RWPE2 (cell line): ENCODE results near the gene TAF9B.

Experiments
- ATAC-seq: fragments of 200-7000 bp; cut with Tn5 transposase; 3 replicates; pipeline ENCODE4 v1.9.1; 2021; ENCODE audit warnings: low read depth
- DNase-seq: peaks from one replicate; pipeline ENCODE4 v3.0.0-alpha.2; 2020; ENCODE audit warnings: low spot score
- H3K27ac ChIP-seq: fragments of 450-650 bp; 2 replicates; pipeline ENCODE4 v1.5.1; 2017; ENCODE audit warnings: mild to moderate bottlenecking; ENCODE audit not compliant: poor library complexity, severe bottlenecking
- H3K27me3 ChIP-seq: fragments of 250-450 bp; sonication (Bioruptor Pico); 2 replicates; pipeline ENCODE4 v1.5.1; 2021; ENCODE audit warnings: mild to moderate bottlenecking, moderate library complexity; ENCODE audit not compliant: insufficient read depth, poor library complexity, severe bottlenecking
- H3K36me3 ChIP-seq: fragments of 250-450 bp; sonication (Bioruptor Pico); 2 replicates; pipeline ENCODE4 v1.5.1; 2020; ENCODE audit warnings: low read depth, mild to moderate bottlenecking, moderate library complexity
- H3K4me1 ChIP-seq: fragments of 250-450 bp; sonication (Bioruptor Pico); 2 replicates; pipeline ENCODE4 v1.5.1; 2021; ENCODE audit warnings: mild to moderate bottlenecking, moderate library complexity; ENCODE audit not compliant: insufficient read depth, poor library complexity, severe bottlenecking
- H3K4me3 ChIP-seq: fragments of 250-450 bp; sonication (Bioruptor Pico); 2 replicates; pipeline ENCODE4 v1.5.1; 2021; ENCODE audit warnings: mild to moderate bottlenecking, moderate library complexity; ENCODE audit not compliant: severe bottlenecking
- H3K9me3 ChIP-seq: fragments of 250-450 bp; sonication (Bioruptor Pico); 2 replicates; pipeline ENCODE4 v1.5.1; 2021; ENCODE audit warnings: mild to moderate bottlenecking, moderate library complexity; ENCODE audit not compliant: severe bottlenecking
- TF ChIP-seq, protein P1 (sequence below): fragments of 450-650 bp; IDR thresholded peaks from one replicate; pipeline ENCODE4 v1.5.1; 2017; ENCODE audit warnings: mild to moderate bottlenecking, moderate library complexity; ENCODE audit not compliant: poor library complexity, severe bottlenecking

Gene TAF9B

DNA sequence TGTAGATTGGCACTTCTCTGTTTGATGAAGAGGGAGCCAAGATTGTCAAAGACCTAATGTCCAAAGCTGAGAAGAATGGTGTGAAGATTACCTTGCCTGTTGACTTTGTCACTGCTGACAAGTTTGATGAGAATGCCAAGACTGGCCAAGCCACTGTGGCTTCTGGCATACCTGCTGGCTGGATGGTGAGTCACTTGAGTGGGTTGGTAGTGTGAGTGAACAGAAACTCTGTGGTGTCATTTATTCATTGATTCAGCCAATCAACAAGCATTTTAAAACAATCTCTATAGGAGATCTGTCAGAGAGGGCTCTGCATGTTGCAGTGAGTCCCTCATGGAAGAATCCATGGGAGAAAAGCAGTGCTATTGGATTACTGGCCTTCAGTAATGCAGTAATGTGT is 16.3 kb downstream of the TAF9B start:
- DNase-seq, result no peak
- peak; percentile 55 for ATAC-seq

DNA sequence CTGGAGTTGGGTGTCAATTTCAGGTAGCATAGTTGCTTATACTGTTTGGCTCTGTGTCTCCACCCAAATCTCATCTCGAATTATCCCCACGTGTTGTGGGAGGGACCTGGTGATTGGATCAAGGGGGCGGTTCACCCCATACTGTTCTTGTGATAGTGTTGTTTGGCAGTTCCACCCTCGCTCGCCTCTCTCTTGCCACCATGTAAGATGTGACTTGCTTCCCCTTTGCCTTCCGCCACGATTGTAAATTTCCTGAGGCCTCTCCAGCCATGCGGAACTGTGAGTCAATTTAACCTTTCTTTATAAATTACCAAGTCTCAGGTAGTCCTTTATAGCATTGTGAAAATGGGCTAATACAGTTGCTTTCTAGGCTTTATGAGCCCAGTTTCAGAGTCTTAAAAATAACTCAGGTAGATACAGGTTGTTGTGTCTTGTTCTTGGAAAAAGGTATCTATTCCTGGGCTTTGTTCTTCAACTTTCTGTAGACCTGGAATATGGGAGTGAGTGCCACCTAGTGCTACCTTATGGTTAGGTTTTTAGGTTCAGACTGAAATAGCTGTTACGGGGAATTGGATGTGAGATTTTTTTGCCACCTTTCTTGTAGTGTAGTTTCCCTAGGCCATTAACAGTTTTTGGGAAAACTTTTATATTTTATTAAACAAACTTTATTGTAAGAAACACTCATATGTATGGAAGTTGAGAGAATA is 19.8 kb downstream of the TAF9B start:
- Histone ChIP-seq H3K9me3 (no peaks in the 10 kb centered on the region), H3K27me3 (no peaks in the 10 kb centered on the region), H3K36me3 (peaks cover 97% of the 10 kb centered on the region), H3K27ac (no peak overlapping the region), H3K4me1 (no peaks in the 10 kb centered on the region), H3K4me3 (no peak overlapping the region)
- DNase-seq (no peak), ATAC-seq (peak; percentile 58; the same call in 2 of the 3 replicates)
- TF ChIP-seq, protein P1, sequence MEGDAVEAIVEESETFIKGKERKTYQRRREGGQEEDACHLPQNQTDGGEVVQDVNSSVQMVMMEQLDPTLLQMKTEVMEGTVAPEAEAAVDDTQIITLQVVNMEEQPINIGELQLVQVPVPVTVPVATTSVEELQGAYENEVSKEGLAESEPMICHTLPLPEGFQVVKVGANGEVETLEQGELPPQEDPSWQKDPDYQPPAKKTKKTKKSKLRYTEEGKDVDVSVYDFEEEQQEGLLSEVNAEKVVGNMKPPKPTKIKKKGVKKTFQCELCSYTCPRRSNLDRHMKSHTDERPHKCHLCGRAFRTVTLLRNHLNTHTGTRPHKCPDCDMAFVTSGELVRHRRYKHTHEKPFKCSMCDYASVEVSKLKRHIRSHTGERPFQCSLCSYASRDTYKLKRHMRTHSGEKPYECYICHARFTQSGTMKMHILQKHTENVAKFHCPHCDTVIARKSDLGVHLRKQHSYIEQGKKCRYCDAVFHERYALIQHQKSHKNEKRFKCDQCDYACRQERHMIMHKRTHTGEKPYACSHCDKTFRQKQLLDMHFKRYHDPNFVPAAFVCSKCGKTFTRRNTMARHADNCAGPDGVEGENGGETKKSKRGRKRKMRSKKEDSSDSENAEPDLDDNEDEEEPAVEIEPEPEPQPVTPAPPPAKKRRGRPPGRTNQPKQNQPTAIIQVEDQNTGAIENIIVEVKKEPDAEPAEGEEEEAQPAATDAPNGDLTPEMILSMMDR, result peak; percentile 32

More for the DNA sequence above, 16.3 kb downstream of the TAF9B start:
- no peak overlapping the region for H3K4me3 ChIP-seq
- H3K9me3 ChIP-seq, result no peaks in the 10 kb centered on the region
- H3K27me3 ChIP-seq, result no peaks in the 10 kb centered on the region
- peaks cover 100% of the 10 kb centered on the region for H3K36me3 ChIP-seq
- no peaks in the 10 kb centered on the region for H3K4me1 ChIP-seq
- TF ChIP-seq, protein P1, result no peak
- H3K27ac ChIP-seq, result no peak overlapping the region

DNA sequence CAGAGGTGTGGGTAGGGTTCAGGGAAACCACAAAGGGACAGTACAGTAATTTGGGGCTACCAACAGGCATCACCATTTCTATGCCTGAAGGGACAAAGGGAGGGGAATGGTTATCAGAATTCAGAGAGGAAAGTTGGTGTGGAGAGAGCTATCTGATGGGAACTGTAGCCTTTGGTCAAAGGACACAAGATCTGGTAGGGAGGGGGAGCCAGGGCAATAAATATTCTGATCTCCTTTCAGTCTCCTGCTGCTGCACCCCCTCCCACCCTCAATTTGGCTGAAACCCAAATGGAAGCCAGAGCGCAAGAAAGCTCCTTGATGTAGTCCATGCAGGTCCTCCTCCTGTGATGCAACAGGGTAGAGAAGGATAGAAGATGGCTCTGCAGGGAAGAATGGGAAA is 20.8 kb downstream of the TAF9B start:
- H3K4me3 ChIP-seq, result no peak overlapping the region
- ATAC-seq (no peak), DNase-seq (no peak)
- TF ChIP-seq, protein P1, result no peak
- peaks cover 97% of the 10 kb centered on the region for H3K36me3 ChIP-seq
- H3K9me3 ChIP-seq, result no peaks in the 10 kb centered on the region
- no peaks in the 10 kb centered on the region for H3K4me1 ChIP-seq
- H3K27me3 ChIP-seq, result no peaks in the 10 kb centered on the region
- no peak overlapping the region for H3K27ac ChIP-seq

DNA sequence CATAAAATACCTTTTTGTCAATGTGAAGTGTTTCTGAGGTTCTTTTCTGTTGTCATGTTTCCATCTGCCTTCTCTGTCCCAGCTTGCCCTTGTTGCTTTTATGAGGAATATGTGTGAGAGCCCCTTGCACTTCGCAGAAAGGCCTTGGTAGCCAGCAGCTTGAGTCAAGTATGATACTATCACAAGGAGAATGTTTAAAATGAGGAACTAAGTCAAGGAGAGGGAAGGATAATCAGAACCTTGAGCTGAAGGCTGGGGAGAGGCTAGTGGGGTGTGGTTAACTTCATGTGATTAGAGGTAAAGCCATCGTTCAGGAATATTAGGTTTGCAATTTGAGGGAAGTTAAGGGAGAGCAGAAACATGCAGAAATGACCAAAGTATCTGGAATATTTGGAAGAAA is 22.7 kb downstream of the TAF9B start:
- Histone ChIP-seq H3K36me3 (peaks cover 97% of the 10 kb centered on the region), H3K27ac (no peak overlapping the region), H3K4me3 (no peak overlapping the region), H3K27me3 (no peaks in the 10 kb centered on the region), H3K9me3 (no peaks in the 10 kb centered on the region), H3K4me1 (no peaks in the 10 kb centered on the region)
- TF ChIP-seq, protein P1, result no peak
- ATAC-seq, result no peak
- no peak for DNase-seq

DNA sequence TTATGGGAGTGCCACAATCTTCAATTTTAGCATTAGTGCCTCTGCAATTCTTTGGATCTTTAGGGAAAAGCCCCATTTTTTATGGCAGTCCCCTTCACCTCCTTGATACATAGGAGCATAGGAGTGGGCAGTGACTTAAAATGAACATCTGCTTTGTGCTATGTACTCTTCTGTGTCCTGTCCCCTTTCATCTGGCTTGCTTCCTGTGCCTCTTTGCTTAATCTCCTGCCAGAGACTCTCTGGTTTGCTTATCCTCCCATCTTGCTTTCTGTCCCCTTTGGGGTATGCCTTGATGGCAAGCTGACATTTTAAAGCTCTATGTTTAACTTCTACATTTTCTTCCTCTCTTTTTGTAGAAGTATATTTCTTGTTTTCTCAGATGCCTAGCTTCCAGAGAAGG is 23.1 kb downstream of the TAF9B start:
- Histone ChIP-seq H3K36me3 (peaks cover 97% of the 10 kb centered on the region), H3K27ac (no peak overlapping the region), H3K4me1 (no peaks in the 10 kb centered on the region), H3K4me3 (no peak overlapping the region), H3K9me3 (no peaks in the 10 kb centered on the region), H3K27me3 (no peaks in the 10 kb centered on the region)
- ATAC-seq, result no peak
- DNase-seq, result no peak
- TF ChIP-seq, protein P1, result no peak
